22Rv1 (cell line): ENCODE measurements around the gene TBX3.

Source experiments
- CTCF ChIP-seq: fragments of 450-650 bp; IDR thresholded peaks from 2 replicates; pipeline ENCODE4 v1.5.1; 2017; ENCODE audit warnings: mild to moderate bottlenecking
- ZFX ChIP-seq: fragments of 450-650 bp; IDR thresholded peaks from 2 replicates; pipeline ENCODE4 v1.6.1; 2017; ENCODE audit warnings: antibody characterized with exemption, borderline replicate concordance

GRCh38 chr12:114625294-114625851 lies 58.6 kb downstream of the TBX3 start:
- TF ChIP-seq CTCF (peak; percentile 99), ZFX (no peak)
